GM12878 (cell line): ENCODE data around the gene RPL3.

ENCODE experiments used
- ATF7 ChIP-seq: fragments of 450-650 bp; IDR thresholded peaks from 2 replicates; pipeline ENCODE4 v1.6.1; 2016; ENCODE audit warnings: low read depth, mild to moderate bottlenecking
- FOS ChIP-seq: IDR thresholded peaks from 3 replicates; pipeline ENCODE4 v1.6.1; 2011; ENCODE audit warnings: borderline replicate concordance; ENCODE audit not compliant: insufficient read length; ENCODE audit errors: extremely low read depth
- GABPA ChIP-seq: IDR thresholded peaks from 2 replicates; pipeline ENCODE4 v1.6.1; 2014; ENCODE audit warnings: antibody characterized with exemption, low read depth, mild to moderate bottlenecking, inconsistent platforms
- NRF1 ChIP-seq: conservative IDR thresholded peaks from 2 replicates; pipeline ENCODE4 v1.6.1; 2011; ENCODE audit warnings: mild to moderate bottlenecking, low read depth, low read length, improper control_type of control experiment
- SPI1 ChIP-seq: IDR thresholded peaks from 2 replicates; pipeline ENCODE4 v1.6.1; 2011; ENCODE audit warnings: low read depth, mild to moderate bottlenecking, low read length, moderate library complexity, borderline replicate concordance; ENCODE audit not compliant: insufficient read depth
- TBL1XR1 ChIP-seq: IDR thresholded peaks from 2 replicates; pipeline ENCODE4 v1.6.1; 2012; ENCODE audit warnings: low read depth, low read length, improper control_type of control experiment
- YY1 ChIP-seq: IDR thresholded peaks from 2 replicates; pipeline ENCODE4 v1.6.1; 2011; ENCODE audit warnings: low read depth, mild to moderate bottlenecking, low read length
- TF ChIP-seq, protein P1 (sequence below): fragments of 450-650 bp; formaldehyde crosslinking; IDR thresholded peaks from 2 replicates; pipeline ENCODE4 v1.4.0; 2022; ENCODE audit warnings: mild to moderate bottlenecking, moderate library complexity
- TF ChIP-seq, protein P2 (sequence below): IDR thresholded peaks from 2 replicates; pipeline ENCODE4 v1.6.1; 2012; ENCODE audit warnings: low read depth, low read length, improper control_type of control experiment
- TF ChIP-seq, protein P3 (sequence below): IDR thresholded peaks from 2 replicates; pipeline ENCODE4 v1.6.1; 2012; ENCODE audit warnings: low read length, inconsistent platforms
- TF ChIP-seq, protein P4 (sequence below): fragments of 450-650 bp; IDR thresholded peaks from 2 replicates; pipeline ENCODE4 v1.6.1; 2016; ENCODE audit warnings: mild to moderate bottlenecking
- TF ChIP-seq, protein P5 (sequence below), 3 experiments: IDR thresholded peaks in 2 of 3; conservative IDR thresholded peaks in 1 of 3; 2 replicates each; pipeline ENCODE4 v1.5.1; 2011; ENCODE audit warnings: low read depth in 3 of 3, low read length in 3 of 3, mild to moderate bottlenecking in 3 of 3, control low read depth in 2 of 3, moderate library complexity in 2 of 3, inconsistent platforms in 1 of 3, mixed read lengths in 1 of 3; ENCODE audit not compliant: control insufficient read depth in 2 of 3, insufficient read depth in 1 of 3; ENCODE audit errors: extremely low read depth in 1 of 3

DNA sequence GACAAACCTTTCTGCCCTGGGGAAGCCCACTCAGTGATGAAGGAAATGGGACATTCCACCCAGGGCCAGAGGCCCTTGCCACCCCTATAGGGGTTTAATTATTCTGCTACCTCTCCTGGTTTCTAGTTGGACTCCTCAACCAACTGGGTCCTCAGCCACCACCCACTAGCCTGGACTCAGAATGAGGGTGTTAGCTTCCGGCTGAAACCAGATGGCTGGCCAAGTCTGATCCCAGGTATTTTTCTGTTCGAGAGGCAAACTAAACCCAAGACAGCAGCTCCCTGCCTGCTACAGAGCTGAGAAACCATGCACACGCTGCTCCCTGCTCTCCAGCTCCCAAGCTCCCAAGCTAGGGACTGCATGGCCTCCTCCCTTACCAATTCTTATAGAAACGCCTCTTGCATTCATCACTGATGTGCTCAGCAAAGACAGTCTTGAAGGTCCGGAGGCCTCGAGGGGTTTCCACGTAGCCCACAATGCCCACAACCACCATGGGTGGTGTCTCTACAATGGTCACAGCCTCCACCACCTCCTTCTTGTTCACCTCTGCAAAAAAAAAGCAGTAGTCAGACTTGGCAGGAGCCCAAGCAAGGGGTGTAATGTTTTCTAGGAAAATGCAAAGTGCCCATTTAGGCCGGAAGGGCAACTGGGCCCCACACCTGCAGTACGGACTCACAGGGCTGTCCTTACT lies 2.2 kb downstream of the RPL3 start:
- TF ChIP-seq FOS (no peak), GABPA (no peak), ATF7 (no peak), SPI1 (no peak), NRF1 (no peak), TBL1XR1 (no peak), YY1 (no peak)
- TF ChIP-seq, protein P1, sequence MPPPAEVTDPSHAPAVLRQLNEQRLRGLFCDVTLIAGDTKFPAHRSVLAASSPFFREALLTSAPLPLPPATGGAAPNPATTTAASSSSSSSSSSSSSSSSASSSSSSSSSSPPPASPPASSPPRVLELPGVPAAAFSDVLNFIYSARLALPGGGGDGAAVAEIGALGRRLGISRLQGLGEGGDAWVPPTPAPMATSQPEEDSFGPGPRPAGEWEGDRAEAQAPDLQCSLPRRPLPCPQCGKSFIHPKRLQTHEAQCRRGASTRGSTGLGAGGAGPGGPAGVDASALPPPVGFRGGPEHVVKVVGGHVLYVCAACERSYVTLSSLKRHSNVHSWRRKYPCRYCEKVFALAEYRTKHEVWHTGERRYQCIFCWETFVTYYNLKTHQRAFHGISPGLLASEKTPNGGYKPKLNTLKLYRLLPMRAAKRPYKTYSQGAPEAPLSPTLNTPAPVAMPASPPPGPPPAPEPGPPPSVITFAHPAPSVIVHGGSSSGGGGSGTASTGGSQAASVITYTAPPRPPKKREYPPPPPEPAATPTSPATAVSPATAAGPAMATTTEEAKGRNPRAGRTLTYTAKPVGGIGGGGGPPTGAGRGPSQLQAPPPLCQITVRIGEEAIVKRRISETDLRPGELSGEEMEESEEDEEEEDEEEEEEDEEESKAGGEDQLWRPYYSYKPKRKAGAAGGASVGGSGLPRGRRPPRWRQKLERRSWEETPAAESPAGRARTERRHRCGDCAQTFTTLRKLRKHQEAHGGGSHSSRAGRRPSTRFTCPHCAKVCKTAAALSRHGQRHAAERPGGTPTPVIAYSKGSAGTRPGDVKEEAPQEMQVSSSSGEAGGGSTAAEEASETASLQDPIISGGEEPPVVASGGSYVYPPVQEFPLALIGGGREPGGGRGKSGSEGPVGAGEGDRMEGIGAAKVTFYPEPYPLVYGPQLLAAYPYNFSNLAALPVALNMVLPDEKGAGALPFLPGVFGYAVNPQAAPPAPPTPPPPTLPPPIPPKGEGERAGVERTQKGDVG (CRISPR knock-in tag) = no peak
- TF ChIP-seq, protein P2, sequence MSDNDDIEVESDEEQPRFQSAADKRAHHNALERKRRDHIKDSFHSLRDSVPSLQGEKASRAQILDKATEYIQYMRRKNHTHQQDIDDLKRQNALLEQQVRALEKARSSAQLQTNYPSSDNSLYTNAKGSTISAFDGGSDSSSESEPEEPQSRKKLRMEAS = no peak
- TF ChIP-seq, protein P3, sequence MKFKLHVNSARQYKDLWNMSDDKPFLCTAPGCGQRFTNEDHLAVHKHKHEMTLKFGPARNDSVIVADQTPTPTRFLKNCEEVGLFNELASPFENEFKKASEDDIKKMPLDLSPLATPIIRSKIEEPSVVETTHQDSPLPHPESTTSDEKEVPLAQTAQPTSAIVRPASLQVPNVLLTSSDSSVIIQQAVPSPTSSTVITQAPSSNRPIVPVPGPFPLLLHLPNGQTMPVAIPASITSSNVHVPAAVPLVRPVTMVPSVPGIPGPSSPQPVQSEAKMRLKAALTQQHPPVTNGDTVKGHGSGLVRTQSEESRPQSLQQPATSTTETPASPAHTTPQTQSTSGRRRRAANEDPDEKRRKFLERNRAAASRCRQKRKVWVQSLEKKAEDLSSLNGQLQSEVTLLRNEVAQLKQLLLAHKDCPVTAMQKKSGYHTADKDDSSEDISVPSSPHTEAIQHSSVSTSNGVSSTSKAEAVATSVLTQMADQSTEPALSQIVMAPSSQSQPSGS = no peak
- TF ChIP-seq, protein P4, sequence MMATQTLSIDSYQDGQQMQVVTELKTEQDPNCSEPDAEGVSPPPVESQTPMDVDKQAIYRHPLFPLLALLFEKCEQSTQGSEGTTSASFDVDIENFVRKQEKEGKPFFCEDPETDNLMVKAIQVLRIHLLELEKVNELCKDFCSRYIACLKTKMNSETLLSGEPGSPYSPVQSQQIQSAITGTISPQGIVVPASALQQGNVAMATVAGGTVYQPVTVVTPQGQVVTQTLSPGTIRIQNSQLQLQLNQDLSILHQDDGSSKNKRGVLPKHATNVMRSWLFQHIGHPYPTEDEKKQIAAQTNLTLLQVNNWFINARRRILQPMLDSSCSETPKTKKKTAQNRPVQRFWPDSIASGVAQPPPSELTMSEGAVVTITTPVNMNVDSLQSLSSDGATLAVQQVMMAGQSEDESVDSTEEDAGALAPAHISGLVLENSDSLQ = no peak
- TF ChIP-seq, protein P5, sequence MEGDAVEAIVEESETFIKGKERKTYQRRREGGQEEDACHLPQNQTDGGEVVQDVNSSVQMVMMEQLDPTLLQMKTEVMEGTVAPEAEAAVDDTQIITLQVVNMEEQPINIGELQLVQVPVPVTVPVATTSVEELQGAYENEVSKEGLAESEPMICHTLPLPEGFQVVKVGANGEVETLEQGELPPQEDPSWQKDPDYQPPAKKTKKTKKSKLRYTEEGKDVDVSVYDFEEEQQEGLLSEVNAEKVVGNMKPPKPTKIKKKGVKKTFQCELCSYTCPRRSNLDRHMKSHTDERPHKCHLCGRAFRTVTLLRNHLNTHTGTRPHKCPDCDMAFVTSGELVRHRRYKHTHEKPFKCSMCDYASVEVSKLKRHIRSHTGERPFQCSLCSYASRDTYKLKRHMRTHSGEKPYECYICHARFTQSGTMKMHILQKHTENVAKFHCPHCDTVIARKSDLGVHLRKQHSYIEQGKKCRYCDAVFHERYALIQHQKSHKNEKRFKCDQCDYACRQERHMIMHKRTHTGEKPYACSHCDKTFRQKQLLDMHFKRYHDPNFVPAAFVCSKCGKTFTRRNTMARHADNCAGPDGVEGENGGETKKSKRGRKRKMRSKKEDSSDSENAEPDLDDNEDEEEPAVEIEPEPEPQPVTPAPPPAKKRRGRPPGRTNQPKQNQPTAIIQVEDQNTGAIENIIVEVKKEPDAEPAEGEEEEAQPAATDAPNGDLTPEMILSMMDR (IDR thresholded peaks at IDR 0.05 in 2 of 3, conservative IDR thresholded peaks at IDR 0.05 in 1 of 3; ENCODE audit: control insufficient read depth in 2 of 3, extremely low read depth in 1 of 3, insufficient read depth in 1 of 3, low read depth in 3 of 3, low read length in 3 of 3) = no peak
